HCT116 (cell line): ENCODE data around the gene EIF4G3. TPM values are rescaled to one million over a fixed set of nuclear protein-coding genes. Genes with fewer than 3 reads are reported as not detected.

Source experiments
- ATAC-seq: fragments of 200-7000 bp; cut with Tn5 transposase; 2 replicates; pipeline ENCODE4 v1.9.1; 2020; ENCODE audit warnings: mild to moderate bottlenecking, moderate library complexity
- BruUV-seq: library from RNA; stranded (reverse); fragments of 400-500 nt; replicated peaks from 2 replicates; lab custom pipeline; 2021; lab: Mats Ljungman, UMichigan
- CTCF ChIA-PET: fragments of 300-600 bp; sonication (Branson Sonifier 250); formaldehyde crosslinking; loops from one replicate; lab custom pipeline; 2021; ENCODE audit warnings: antibody characterized with exemption; lab: Charles Lee
- POLR2A ChIA-PET: fragments of 300-600, 350-600 bp; sonication (Branson Sonifier 250); formaldehyde crosslinking; loops from one replicate; lab custom pipeline; 2021; ENCODE audit warnings: antibody characterized with exemption; lab: Charles Lee
- RAD21 ChIA-PET, 2 experiments: fragments of 300-600 bp; sonication (Branson Sonifier 250); formaldehyde crosslinking; loops; one replicate each; lab custom pipeline; 2023; ENCODE audit warnings: low total read pairs in 2 of 2; ENCODE audit not compliant: uncharacterized antibody in 2 of 2, unreplicated experiment in 2 of 2, low non-redundant PET in 1 of 2; lab: Charles Lee
- DNase-seq: peaks from one replicate; pipeline ENCODE4 v3.0.0-alpha.2; 2010; ENCODE audit warnings: low read depth, low spot score
- H2AFZ ChIP-seq: fragments of 200-600 bp; shearing (Covaris generic), sonication (generic); 2 replicates; pipeline ENCODE4 v1.6.1; 2017; ENCODE audit warnings: low read depth, mixed run types, mixed read lengths, antibody characterized with exemption, low read length; ENCODE audit not compliant: poor library complexity, severe bottlenecking
- H3K27ac ChIP-seq: 2 replicates; pipeline ENCODE4 v1.5.1; 2012; ENCODE audit warnings: low read depth, low read length
- H3K27me3 ChIP-seq: fragments of 200-600 bp; sonication (generic); 2 replicates; pipeline ENCODE4 v1.6.1; 2016; ENCODE audit warnings: mixed run types, low read length, mixed read lengths; ENCODE audit not compliant: insufficient read depth
- H3K36me3 ChIP-seq, 2 experiments: fragments of 200-500 bp in 1 of 2; fragments of 200-600 bp in 1 of 2; sonication (Bioruptor generic) in 1 of 2; sonication (generic) in 1 of 2; 2 replicates each; pipeline versions ENCODE4 v1.5.1 to v1.6.1; 2014 to 2016; ENCODE audit warnings: low read length in 2 of 2, inconsistent platforms in 1 of 2, mixed read lengths in 1 of 2, mixed run types in 1 of 2; ENCODE audit not compliant: insufficient read depth in 2 of 2, control insufficient read depth in 1 of 2
- H3K4me1 ChIP-seq, 2 experiments: fragments of 200-600 bp in 1 of 2; sonication (generic) in 1 of 2; 2 replicates each; pipeline versions ENCODE4 v1.5.1 to v1.6.1; 2012 to 2017; ENCODE audit warnings: low read length in 2 of 2, inconsistent platforms in 1 of 2, mild to moderate bottlenecking in 1 of 2, mixed read lengths in 1 of 2, mixed run types in 1 of 2, moderate library complexity in 1 of 2; ENCODE audit not compliant: insufficient read depth in 2 of 2, control insufficient read depth in 1 of 2
- H3K4me2 ChIP-seq: fragments of 200-600 bp; sonication (generic); 2 replicates; pipeline ENCODE4 v1.6.1; 2017; ENCODE audit warnings: mixed run types, low read length, mixed read lengths
- H3K4me3 ChIP-seq, 2 experiments: fragments of 200-600 bp in 1 of 2; sonication (generic) in 1 of 2; replicated peaks in 1 of 2; 2 replicates each; pipeline ENCODE4 v1.5.1; 2011 to 2016; ENCODE audit warnings: low read length in 2 of 2, control low read depth in 1 of 2, low read depth in 1 of 2, mild to moderate bottlenecking in 1 of 2, mixed read lengths in 1 of 2, mixed run types in 1 of 2
- H3K79me2 ChIP-seq: fragments of 200-600 bp; sonication (generic); 2 replicates; pipeline ENCODE4 v1.6.1; 2017; ENCODE audit warnings: mild to moderate bottlenecking, mixed run types, low read length, moderate library complexity, mixed read lengths; ENCODE audit not compliant: insufficient read depth
- H3K9ac ChIP-seq: fragments of 200-600 bp; sonication (generic); 2 replicates; pipeline ENCODE4 v1.6.1; 2016; ENCODE audit warnings: low read length, mixed read lengths
- H3K9me2 ChIP-seq: fragments of 200-600 bp; sonication (generic), shearing (Covaris generic); 2 replicates; pipeline ENCODE4 v1.6.1; 2017; ENCODE audit warnings: mixed run types, mild to moderate bottlenecking, moderate library complexity; ENCODE audit not compliant: insufficient read depth
- H3K9me3 ChIP-seq, 2 experiments: fragments of 200-500 bp in 1 of 2; fragments of 200-600 bp in 1 of 2; sonication (Bioruptor generic) in 1 of 2; sonication (generic) in 1 of 2; 2 replicates each; pipeline ENCODE4 v1.6.1; 2014 to 2017; ENCODE audit warnings: low read length in 2 of 2, mixed read lengths in 2 of 2, inconsistent platforms in 1 of 2, low read depth in 1 of 2, mild to moderate bottlenecking in 1 of 2, mixed run types in 1 of 2, moderate library complexity in 1 of 2; ENCODE audit not compliant: control insufficient read depth in 1 of 2, insufficient read depth in 1 of 2
- H4K20me1 ChIP-seq: fragments of 200-600 bp; sonication (generic), shearing (Covaris generic); 2 replicates; pipeline ENCODE4 v1.6.1; 2017; ENCODE audit warnings: mixed run types, mild to moderate bottlenecking, moderate library complexity; ENCODE audit not compliant: insufficient read depth
- JUND ChIP-seq: IDR thresholded peaks from 2 replicates; pipeline ENCODE4 v1.6.1; 2012
- POLR2A ChIP-seq: IDR thresholded peaks from 2 replicates; pipeline ENCODE4 v1.7.0; 2011; ENCODE audit warnings: borderline replicate concordance; ENCODE audit not compliant: insufficient read depth, insufficient read length; ENCODE audit errors: extremely low read depth
- POLR2AphosphoS5 ChIP-seq: IDR thresholded peaks from 2 replicates; pipeline ENCODE4 v1.6.1; 2011; ENCODE audit warnings: mild to moderate bottlenecking, low read depth, low read length, moderate library complexity
- RAD21 ChIP-seq: IDR thresholded peaks from 2 replicates; pipeline ENCODE4 v1.6.1; 2012; ENCODE audit warnings: low read depth, mild to moderate bottlenecking
- SIN3A ChIP-seq: IDR thresholded peaks from 2 replicates; pipeline ENCODE4 v1.6.1; 2012; ENCODE audit warnings: low read depth
- SRF ChIP-seq: IDR thresholded peaks from 2 replicates; pipeline ENCODE4 v1.6.1; 2012; ENCODE audit warnings: low read depth
- YY1 ChIP-seq: IDR thresholded peaks from 2 replicates; pipeline ENCODE4 v1.6.1; 2011; ENCODE audit warnings: low read length, low read depth, moderate library complexity, mild to moderate bottlenecking; ENCODE audit not compliant: insufficient replicate concordance; ENCODE audit errors: extremely low read depth
- ZFX ChIP-seq: fragments of 450-650 bp; IDR thresholded peaks from 2 replicates; pipeline ENCODE4 v1.6.1; 2017
- ZNF274 ChIP-seq: fragments of 200-500 bp; sonication (Bioruptor generic); IDR thresholded peaks from 2 replicates; pipeline ENCODE4 v1.6.1; 2014; ENCODE audit warnings: mild to moderate bottlenecking, low read depth, low read length, inconsistent platforms
- intact Hi-C: fragments of 100-400 bp; cut with micrococcal nuclease; formaldehyde crosslinking; loops from 2 replicates; pipeline ENCODE4 v1.10.0; 2022
- total RNA-seq: library from RNA; stranded (reverse); gene quantifications from one replicate; pipeline ENCODE4 v1.2.1, GENCODE V29; 2021; ENCODE audit not compliant: unreplicated experiment
- TF ChIP-seq, protein P1 (sequence below): IDR thresholded peaks from 2 replicates; pipeline ENCODE4 v1.6.1; 2011; ENCODE audit warnings: mild to moderate bottlenecking, low read length, moderate library complexity; ENCODE audit not compliant: insufficient replicate concordance; ENCODE audit errors: extremely low read depth
- TF ChIP-seq, protein P2 (sequence below): IDR thresholded peaks from 2 replicates; pipeline ENCODE4 v1.6.1; 2012
- TF ChIP-seq, protein P3 (sequence below): IDR thresholded peaks from 2 replicates; pipeline ENCODE4 v1.6.1; 2012; ENCODE audit warnings: low read depth

EIF4G3 gene
- total RNA-seq, 1 experiment from 2014 or later: 40.1 TPM

DNA sequence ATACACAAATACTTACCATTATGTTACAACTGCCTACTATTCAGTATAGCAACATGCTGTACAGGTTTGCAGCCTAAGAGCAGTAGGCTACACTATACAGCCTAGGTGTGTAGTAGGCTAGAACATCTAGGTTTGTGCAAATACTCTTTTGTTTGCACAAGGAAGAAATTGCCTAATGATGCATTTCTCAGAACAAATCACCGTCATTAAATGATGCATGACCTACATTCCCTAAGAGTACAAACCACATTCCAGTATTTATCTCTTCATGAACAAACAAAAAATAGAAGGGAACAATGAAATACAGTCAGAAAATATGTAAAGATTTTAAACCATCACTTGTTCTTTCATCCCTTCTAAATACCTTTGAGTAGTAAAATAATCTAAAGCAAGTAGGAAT lies 279.9 kb downstream of the EIF4G3 start:
- intact Hi-C loops: no loop called here
- BruUV-seq: no TSS peak
- TF ChIP-seq ZFX (no peak), SRF (no peak)
- TF ChIP-seq, protein P1, sequence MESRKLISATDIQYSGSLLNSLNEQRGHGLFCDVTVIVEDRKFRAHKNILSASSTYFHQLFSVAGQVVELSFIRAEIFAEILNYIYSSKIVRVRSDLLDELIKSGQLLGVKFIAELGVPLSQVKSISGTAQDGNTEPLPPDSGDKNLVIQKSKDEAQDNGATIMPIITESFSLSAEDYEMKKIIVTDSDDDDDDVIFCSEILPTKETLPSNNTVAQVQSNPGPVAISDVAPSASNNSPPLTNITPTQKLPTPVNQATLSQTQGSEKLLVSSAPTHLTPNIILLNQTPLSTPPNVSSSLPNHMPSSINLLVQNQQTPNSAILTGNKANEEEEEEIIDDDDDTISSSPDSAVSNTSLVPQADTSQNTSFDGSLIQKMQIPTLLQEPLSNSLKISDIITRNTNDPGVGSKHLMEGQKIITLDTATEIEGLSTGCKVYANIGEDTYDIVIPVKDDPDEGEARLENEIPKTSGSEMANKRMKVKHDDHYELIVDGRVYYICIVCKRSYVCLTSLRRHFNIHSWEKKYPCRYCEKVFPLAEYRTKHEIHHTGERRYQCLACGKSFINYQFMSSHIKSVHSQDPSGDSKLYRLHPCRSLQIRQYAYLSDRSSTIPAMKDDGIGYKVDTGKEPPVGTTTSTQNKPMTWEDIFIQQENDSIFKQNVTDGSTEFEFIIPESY: no peak

DNA sequence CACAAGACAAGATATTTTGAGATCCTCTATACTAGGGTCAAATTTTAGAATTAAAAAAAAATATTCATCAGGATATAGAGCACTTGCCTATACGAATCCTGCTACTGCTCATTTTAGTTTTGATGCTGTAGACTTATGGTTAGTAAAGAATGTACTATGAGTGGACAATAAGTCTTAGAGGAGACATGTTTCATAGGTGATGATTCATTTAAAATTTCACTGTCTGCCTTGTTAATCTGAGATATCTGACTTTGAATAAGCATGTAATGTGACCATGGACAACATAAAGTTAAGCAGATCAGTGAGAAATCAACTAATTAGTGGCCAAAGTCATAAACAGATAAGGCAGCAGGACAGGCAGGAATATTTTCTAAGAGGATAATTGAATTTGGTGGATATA lies 282.8 kb downstream of the EIF4G3 start:
- CTCF ChIA-PET: no interaction called here
- no peaks in the 10 kb centered on the region for H3K9me3 ChIP-seq
- no peaks in the 10 kb centered on the region for H3K9me2 ChIP-seq
- no peak overlapping the region for H3K4me2 ChIP-seq
- POLR2A ChIA-PET: no interaction called here
- no peaks in the 10 kb centered on the region; the same call in 1 of the 2 replicates for H4K20me1 ChIP-seq
- no peak for ATAC-seq
- no peak overlapping the region for H3K27ac ChIP-seq
- no TSS peak for BruUV-seq
- peaks cover 0 to 12% of the 10 kb centered on the region in 2 experiments; a peak in 2 of 4 replicates for H3K36me3 ChIP-seq
- no peak overlapping the region for H3K4me3 ChIP-seq
- H3K27me3 ChIP-seq: no peaks in the 10 kb centered on the region
- no peak overlapping the region for H2AFZ ChIP-seq
- no peak overlapping the region for H3K9ac ChIP-seq
- RAD21 ChIA-PET: no interaction called here
- no peak for DNase-seq
- H3K79me2 ChIP-seq: no peaks in the 10 kb centered on the region
- H3K4me1 ChIP-seq: no peaks in the 10 kb centered on the region
- intact Hi-C loops: no loop called here
- no peak for TF ChIP-seq YY1
- TF ChIP-seq RAD21: no peak
- no peak for TF ChIP-seq SIN3A
- TF ChIP-seq ZNF274: no peak
- no peak for TF ChIP-seq POLR2AphosphoS5
- TF ChIP-seq, protein P1: no peak
- TF ChIP-seq, protein P2, sequence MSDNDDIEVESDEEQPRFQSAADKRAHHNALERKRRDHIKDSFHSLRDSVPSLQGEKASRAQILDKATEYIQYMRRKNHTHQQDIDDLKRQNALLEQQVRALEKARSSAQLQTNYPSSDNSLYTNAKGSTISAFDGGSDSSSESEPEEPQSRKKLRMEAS: no peak
- TF ChIP-seq SRF: no peak
- TF ChIP-seq, protein P3, sequence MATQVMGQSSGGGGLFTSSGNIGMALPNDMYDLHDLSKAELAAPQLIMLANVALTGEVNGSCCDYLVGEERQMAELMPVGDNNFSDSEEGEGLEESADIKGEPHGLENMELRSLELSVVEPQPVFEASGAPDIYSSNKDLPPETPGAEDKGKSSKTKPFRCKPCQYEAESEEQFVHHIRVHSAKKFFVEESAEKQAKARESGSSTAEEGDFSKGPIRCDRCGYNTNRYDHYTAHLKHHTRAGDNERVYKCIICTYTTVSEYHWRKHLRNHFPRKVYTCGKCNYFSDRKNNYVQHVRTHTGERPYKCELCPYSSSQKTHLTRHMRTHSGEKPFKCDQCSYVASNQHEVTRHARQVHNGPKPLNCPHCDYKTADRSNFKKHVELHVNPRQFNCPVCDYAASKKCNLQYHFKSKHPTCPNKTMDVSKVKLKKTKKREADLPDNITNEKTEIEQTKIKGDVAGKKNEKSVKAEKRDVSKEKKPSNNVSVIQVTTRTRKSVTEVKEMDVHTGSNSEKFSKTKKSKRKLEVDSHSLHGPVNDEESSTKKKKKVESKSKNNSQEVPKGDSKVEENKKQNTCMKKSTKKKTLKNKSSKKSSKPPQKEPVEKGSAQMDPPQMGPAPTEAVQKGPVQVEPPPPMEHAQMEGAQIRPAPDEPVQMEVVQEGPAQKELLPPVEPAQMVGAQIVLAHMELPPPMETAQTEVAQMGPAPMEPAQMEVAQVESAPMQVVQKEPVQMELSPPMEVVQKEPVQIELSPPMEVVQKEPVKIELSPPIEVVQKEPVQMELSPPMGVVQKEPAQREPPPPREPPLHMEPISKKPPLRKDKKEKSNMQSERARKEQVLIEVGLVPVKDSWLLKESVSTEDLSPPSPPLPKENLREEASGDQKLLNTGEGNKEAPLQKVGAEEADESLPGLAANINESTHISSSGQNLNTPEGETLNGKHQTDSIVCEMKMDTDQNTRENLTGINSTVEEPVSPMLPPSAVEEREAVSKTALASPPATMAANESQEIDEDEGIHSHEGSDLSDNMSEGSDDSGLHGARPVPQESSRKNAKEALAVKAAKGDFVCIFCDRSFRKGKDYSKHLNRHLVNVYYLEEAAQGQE: no peak
- no peak for TF ChIP-seq JUND
- TF ChIP-seq ZFX: no peak
- TF ChIP-seq POLR2A: no peak
- TF ChIP-seq, all 23 proteins: peak for 0

More for the DNA sequence above, 279.9 kb downstream of the EIF4G3 start:
- H3K36me3 ChIP-seq: peaks cover 0 to 12% of the 10 kb centered on the region in 2 experiments; a peak in 2 of 4 replicates
- POLR2A ChIA-PET: no interaction called here
- no peaks in the 10 kb centered on the region for H3K4me1 ChIP-seq
- ATAC-seq (no peak), DNase-seq (no peak)
- no peaks in the 10 kb centered on the region for H3K9me3 ChIP-seq
- no peaks in the 10 kb centered on the region for H3K27me3 ChIP-seq
- H2AFZ ChIP-seq: no peak overlapping the region
- H3K4me2 ChIP-seq: no peak overlapping the region
- H3K9ac ChIP-seq: no peak overlapping the region
- no peaks in the 10 kb centered on the region for H3K79me2 ChIP-seq
- H3K4me3 ChIP-seq: no peak overlapping the region
- H3K27ac ChIP-seq: no peak overlapping the region
- RAD21 ChIA-PET: no interaction called here
- no peaks in the 10 kb centered on the region; the same call in 1 of the 2 replicates for H4K20me1 ChIP-seq
- no peaks in the 10 kb centered on the region for H3K9me2 ChIP-seq
- CTCF ChIA-PET: no interaction called here
